ENCODE results near the gene ZFAND5.

Gene ZFAND5

GRCh38 chr9:72346333-72346732 is 18.7 kb downstream of the ZFAND5 start:
- DNase-seq: no peak
- Mint-ChIP-seq H3K4me3 (no peak overlapping the region), H3K27ac (no peak overlapping the region), H3K36me3 (ENCODE audit: low read depth) (no peaks in the 10 kb centered on the region), H3K9me3 (no peaks in the 10 kb centered on the region), H3K4me1 (no peaks in the 10 kb centered on the region), H3K27me3 (ENCODE audit: low read depth, poor library complexity) (peaks cover 16% of the 10 kb centered on the region)
- no peak for TF ChIP-seq CTCF (IDR thresholded peaks at IDR 0.05)

GRCh38 chr9:72338631-72339030 is 26.4 kb downstream of the ZFAND5 start:
- Mint-ChIP-seq H3K4me1 (peaks cover 7% of the 10 kb centered on the region), H3K9me3 (no peaks in the 10 kb centered on the region), H3K27ac (no peak overlapping the region), H3K36me3 (ENCODE audit: low read depth) (no peaks in the 10 kb centered on the region), H3K27me3 (ENCODE audit: low read depth, poor library complexity) (peaks cover 10% of the 10 kb centered on the region), H3K4me3 (no peak overlapping the region)
- no peak for DNase-seq
- no peak for TF ChIP-seq CTCF (IDR thresholded peaks at IDR 0.05)

- TF ChIP-seq CTCF (IDR thresholded peaks at IDR 0.05): no peak
- no peak for DNase-seq
- Mint-ChIP-seq H3K4me1 (peaks cover 21% of the 10 kb centered on the region), H3K9me3 (no peaks in the 10 kb centered on the region), H3K27me3 (ENCODE audit: low read depth, poor library complexity) (peaks cover 10% of the 10 kb centered on the region), H3K36me3 (ENCODE audit: low read depth) (no peaks in the 10 kb centered on the region), H3K4me3 (no peak overlapping the region), H3K27ac (no peak overlapping the region)
These were observed 27.7 kb downstream of the ZFAND5 start for GRCh38 chr9:72337286-72337685.

- no peak for TF ChIP-seq CTCF (IDR thresholded peaks at IDR 0.05)
- no peak overlapping the region for H3K4me3 Mint-ChIP-seq
- peaks cover 22% of the 10 kb centered on the region for H3K4me1 Mint-ChIP-seq
These were observed 30.2 kb downstream of the ZFAND5 start for GRCh38 chr9:72334658-72335337.

GRCh38 chr9:72333709-72334108 is 31.3 kb downstream of the ZFAND5 start:
- TF ChIP-seq CTCF (IDR thresholded peaks at IDR 0.05): no peak
- Mint-ChIP-seq H3K4me1 (peaks cover 20% of the 10 kb centered on the region), H3K36me3 (ENCODE audit: low read depth) (no peaks in the 10 kb centered on the region), H3K4me3 (no peak overlapping the region), H3K9me3 (no peaks in the 10 kb centered on the region), H3K27ac (no peak overlapping the region), H3K27me3 (ENCODE audit: low read depth, poor library complexity) (peaks cover 7% of the 10 kb centered on the region)
- no peak for DNase-seq

More at GRCh38 chr9:72334658-72335337, 30.2 kb downstream of the ZFAND5 start:
- no peak for DNase-seq
- peaks cover 7% of the 10 kb centered on the region for H3K27me3 Mint-ChIP-seq (ENCODE audit: low read depth, poor library complexity)
- no peaks in the 10 kb centered on the region for H3K9me3 Mint-ChIP-seq
- no peak overlapping the region for H3K27ac Mint-ChIP-seq
- no peaks in the 10 kb centered on the region for H3K36me3 Mint-ChIP-seq (ENCODE audit: low read depth)

- Mint-ChIP-seq H3K4me1 (peaks cover 18% of the 10 kb centered on the region), H3K4me3 (no peak overlapping the region), H3K36me3 (ENCODE audit: low read depth) (no peaks in the 10 kb centered on the region), H3K9me3 (no peaks in the 10 kb centered on the region), H3K27me3 (ENCODE audit: low read depth, poor library complexity) (peaks cover 7% of the 10 kb centered on the region), H3K27ac (no peak overlapping the region)
- no peak for DNase-seq
- TF ChIP-seq CTCF (IDR thresholded peaks at IDR 0.05): no peak
These were observed 31.8 kb downstream of the ZFAND5 start for GRCh38 chr9:72333197-72333596.

All from nephron progenitor cell (in vitro differentiated cells).